OCI-LY1 (cell line): ENCODE data around the gene ZDHHC23.

Experiments used
- CTCF ChIP-seq: fragments of 200-600 bp; sonication (generic), shearing (Covaris generic); IDR thresholded peaks from 2 replicates; pipeline ENCODE4 v1.5.1; 2017; ENCODE audit warnings: mild to moderate bottlenecking, antibody characterized with exemption, low read length, moderate library complexity, mixed read lengths
- EZH2 ChIP-seq: fragments of 200-600 bp; sonication (generic), shearing (Covaris generic); IDR thresholded peaks from 2 replicates; pipeline ENCODE4 v1.8.0; 2017; ENCODE audit warnings: borderline replicate concordance, mixed run types, mild to moderate bottlenecking, antibody characterized with exemption, low read length, moderate library complexity, mixed read lengths

- TF ChIP-seq CTCF (no peak), EZH2 (no peak)
Measured at GRCh38 chr3:113898892-113899291, 48.9 kb upstream of the ZDHHC23 start.
